GM12873 (cell line): ENCODE measurements around the gene EPAS1.

ENCODE experiments used
- TF ChIP-seq, protein P1 (sequence below): IDR thresholded peaks from 2 replicates; pipeline ENCODE4 v1.5.1; 2012; ENCODE audit warnings: low read depth, mild to moderate bottlenecking, moderate library complexity, low read length, control low read depth; ENCODE audit not compliant: insufficient read depth; ENCODE audit errors: missing control alignments

EPAS1 gene

DNA sequence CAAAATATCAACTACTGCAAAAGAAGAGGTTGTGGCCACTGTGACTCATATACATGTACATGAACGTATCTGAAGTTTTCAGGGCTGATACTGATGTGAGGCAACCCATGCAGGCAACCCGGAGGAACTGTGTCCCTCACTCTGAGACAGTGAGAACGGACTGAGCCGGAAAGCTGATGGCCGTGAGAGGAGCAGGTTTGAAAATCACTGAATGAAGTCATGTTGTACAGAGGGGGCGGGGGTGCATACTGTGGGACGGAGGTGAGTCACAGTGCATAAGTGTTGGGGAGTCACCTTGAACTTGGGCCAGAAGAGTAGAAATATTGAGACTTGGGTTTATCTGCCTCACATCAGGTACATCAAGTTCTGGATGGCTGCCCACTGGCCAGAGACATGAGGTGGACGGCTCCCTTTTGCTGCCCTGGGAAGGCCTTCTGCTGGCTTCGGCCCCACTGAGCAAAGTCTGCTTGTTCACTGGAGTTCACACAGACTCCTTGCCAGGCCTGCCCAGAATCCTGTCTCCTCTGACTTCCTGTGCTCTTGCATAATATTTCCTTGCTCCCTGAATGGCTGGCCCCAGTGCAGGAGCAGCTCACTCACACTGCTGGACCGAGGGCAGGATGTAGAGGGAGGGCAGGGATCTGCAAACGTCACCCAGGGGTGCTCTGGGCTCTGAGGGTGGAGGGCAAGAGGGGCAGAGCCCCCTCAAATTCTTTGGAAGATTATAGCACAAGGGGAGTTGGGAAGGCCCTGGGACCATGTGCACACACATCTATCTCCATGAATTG is 18.1 kb downstream of the EPAS1 start:
- TF ChIP-seq, protein P1, sequence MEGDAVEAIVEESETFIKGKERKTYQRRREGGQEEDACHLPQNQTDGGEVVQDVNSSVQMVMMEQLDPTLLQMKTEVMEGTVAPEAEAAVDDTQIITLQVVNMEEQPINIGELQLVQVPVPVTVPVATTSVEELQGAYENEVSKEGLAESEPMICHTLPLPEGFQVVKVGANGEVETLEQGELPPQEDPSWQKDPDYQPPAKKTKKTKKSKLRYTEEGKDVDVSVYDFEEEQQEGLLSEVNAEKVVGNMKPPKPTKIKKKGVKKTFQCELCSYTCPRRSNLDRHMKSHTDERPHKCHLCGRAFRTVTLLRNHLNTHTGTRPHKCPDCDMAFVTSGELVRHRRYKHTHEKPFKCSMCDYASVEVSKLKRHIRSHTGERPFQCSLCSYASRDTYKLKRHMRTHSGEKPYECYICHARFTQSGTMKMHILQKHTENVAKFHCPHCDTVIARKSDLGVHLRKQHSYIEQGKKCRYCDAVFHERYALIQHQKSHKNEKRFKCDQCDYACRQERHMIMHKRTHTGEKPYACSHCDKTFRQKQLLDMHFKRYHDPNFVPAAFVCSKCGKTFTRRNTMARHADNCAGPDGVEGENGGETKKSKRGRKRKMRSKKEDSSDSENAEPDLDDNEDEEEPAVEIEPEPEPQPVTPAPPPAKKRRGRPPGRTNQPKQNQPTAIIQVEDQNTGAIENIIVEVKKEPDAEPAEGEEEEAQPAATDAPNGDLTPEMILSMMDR, result no peak

DNA sequence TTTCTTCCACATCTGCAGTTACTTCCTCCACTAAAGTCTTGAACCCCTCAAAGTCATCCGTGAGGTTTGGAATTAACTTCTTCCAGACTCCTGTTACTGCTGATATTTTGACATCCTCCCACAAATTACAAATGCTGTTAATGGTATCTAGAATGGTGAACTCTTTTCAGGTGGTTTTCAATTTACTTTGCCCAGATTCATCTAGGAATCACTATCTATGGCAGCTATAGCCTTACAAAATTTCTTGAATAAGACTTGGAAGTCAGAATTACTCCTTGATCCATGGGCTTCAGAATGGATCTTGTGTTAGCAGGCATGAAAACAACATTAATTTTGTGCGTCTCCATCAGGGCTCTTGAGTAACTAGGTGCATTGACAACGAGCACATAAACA is 19.9 kb downstream of the EPAS1 start:
- TF ChIP-seq, protein P1, result no peak

DNA sequence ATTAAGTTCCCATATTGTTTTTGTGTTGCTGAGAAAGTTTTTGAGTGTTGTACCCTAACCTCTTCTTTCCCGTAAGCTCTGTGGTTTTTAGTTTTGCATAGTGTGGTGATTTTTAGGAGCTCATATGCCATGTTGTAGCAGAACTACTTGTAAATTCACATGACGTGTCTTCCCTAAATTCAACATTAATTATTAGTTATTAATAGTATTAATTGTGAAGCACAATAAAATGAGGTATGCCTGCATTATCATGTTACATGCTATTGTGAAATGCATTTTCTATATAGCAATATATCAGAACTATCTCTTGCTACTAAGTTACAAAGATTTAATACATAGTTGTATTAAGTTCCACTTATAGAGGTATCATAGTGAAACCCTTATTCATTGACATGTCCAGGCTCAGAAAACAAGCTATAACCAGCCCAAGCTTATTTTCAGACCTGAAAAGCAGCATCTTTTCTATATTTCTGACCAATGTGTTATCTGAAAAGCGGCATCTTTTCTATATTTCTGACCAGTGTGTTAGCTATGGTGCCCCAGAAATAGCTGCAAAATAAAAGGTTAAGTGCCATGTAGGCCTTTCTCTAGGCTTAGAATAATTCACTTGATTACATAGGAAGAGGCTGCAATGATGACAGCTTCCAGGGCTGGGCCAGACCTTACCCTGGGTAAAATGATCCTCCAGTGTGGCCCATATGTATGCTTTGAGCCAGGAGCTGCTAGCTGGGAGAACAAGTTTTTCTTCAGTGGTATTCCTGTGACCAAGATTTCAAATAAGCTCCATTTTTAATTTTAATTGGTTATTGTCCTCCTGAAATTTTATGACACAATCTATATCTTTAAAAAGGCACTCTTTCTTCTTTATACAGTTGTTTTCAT is 21.6 kb downstream of the EPAS1 start:
- TF ChIP-seq, protein P1, result no peak

DNA sequence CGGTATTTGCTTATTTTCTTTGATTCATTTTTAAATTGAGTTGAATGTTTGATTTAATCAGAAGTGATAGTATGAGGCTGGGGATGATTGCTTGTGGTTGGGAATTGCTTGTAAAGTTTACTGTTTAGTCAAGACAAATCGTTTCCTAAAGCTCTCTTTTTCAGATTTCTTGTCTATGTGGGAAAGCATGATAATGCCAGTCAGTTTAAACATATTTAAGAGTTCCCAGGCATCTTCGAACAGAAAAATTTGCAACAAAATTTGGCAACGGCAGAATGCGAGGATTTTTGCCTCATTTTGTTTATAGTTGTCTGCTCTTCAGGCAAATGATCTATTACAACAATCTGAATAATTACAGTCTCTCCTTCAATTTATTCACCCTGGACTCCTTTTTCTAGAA is 22.5 kb downstream of the EPAS1 start:
- TF ChIP-seq, protein P1, result no peak

DNA sequence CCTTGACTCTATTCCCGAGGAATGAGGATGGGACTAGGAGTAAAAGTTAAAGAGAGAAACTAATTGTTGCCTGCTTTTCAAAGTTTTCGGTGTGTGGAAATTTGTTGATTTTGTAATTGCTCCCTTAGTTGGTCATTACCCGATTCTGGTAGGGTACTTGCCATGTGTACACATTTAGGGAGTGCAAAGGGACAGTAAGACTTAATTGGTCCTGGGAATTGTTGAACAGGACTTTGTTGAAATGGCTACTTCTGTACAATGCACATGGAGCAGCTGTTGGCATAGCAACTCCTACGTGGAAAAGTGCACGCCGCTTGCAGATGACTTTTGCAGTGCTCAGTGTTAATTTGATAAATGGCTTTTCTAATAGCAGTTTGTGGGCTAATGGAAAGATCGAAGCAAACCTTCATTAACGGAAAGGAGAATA is 22.9 kb downstream of the EPAS1 start:
- TF ChIP-seq, protein P1, result no peak

DNA sequence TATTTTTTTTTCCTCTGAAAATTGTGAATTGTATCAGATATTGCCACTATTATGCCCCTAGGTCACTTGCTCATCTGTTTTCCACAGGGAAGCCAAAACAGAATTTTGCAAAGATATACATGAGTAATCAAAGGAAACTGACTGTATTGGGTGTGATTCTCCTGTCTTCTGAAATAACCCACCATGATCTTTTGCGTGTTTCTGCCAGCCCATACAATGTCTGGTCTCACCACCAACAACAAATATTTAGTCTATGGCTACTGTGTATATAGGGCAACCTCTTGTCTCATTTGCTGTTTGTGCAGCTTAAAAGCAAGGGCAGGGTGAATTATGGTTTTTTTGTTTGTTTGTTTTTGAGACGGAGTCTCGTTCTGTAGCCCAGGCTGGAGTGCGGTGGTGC is 26.5 kb downstream of the EPAS1 start:
- TF ChIP-seq, protein P1, result no peak
